HepG2 (cell line): ENCODE data around the gene PIP4K2B. TPM values are rescaled to one million over a fixed set of nuclear protein-coding genes. Genes with fewer than 3 reads are reported as not detected.
A peak's percentile ranks its signal among the peaks of the same experiment; 100 is the strongest.

ENCODE experiments used
- CCDC6 ChIP-seq: sonication (generic); formaldehyde crosslinking; IDR thresholded peaks from 2 replicates; pipeline ENCODE4 v1.8.1; 2022; ENCODE audit warnings: mild to moderate bottlenecking, missing genetic modification reagents, moderate library complexity
- DPF2 ChIP-seq: sonication (generic); formaldehyde crosslinking; IDR thresholded peaks from 2 replicates; pipeline ENCODE4 v1.4.0; 2020; ENCODE audit warnings: mild to moderate bottlenecking, low read depth, missing genetic modification reagents, borderline replicate concordance
- ELF1 ChIP-seq: sonication (generic); formaldehyde crosslinking; IDR thresholded peaks from 2 replicates; pipeline ENCODE4 v1.4.0; 2020; ENCODE audit warnings: missing genetic modification reagents
- ETV6 ChIP-seq: sonication (generic); formaldehyde crosslinking; conservative IDR thresholded peaks from 2 replicates; pipeline ENCODE4 v1.4.0; 2020; ENCODE audit warnings: missing genetic modification reagents
- KDM4B ChIP-seq: sonication (generic); formaldehyde crosslinking; IDR thresholded peaks from 2 replicates; pipeline ENCODE4 v1.4.0; 2020; ENCODE audit warnings: missing genetic modification reagents
- MZF1 ChIP-seq: sonication (generic); formaldehyde crosslinking; IDR thresholded peaks from 2 replicates; pipeline ENCODE4 v1.8.1; 2023; ENCODE audit warnings: mild to moderate bottlenecking, missing genetic modification reagents, borderline replicate concordance
- SAP130 ChIP-seq: IDR thresholded peaks from 2 replicates; pipeline ENCODE4 v1.6.1; 2016; ENCODE audit warnings: low read depth
- SP5 ChIP-seq: IDR thresholded peaks from 2 replicates; pipeline ENCODE4 v1.6.1; 2016; ENCODE audit warnings: low read depth, borderline replicate concordance
- TEAD3 ChIP-seq: optimal IDR thresholded peaks from 2 replicates; pipeline ENCODE3; 2016; ENCODE audit warnings: borderline replicate concordance
- ZNF253 ChIP-seq: sonication (generic); formaldehyde crosslinking; IDR thresholded peaks from 2 replicates; pipeline ENCODE4 v1.8.0; 2022; ENCODE audit warnings: mild to moderate bottlenecking, missing genetic modification reagents, borderline replicate concordance
- ZNF367 ChIP-seq: sonication (generic); formaldehyde crosslinking; IDR thresholded peaks from 2 replicates; pipeline ENCODE4 v1.4.0; 2020; ENCODE audit warnings: missing genetic modification reagents, borderline replicate concordance
- ZNF614 ChIP-seq: IDR thresholded peaks from 2 replicates; pipeline ENCODE4 v1.6.1; 2018; ENCODE audit warnings: missing biosample characterization, missing genetic modification reagents, inconsistent platforms, borderline replicate concordance
- ZNF660 ChIP-seq: sonication (generic); formaldehyde crosslinking; IDR thresholded peaks from 2 replicates; pipeline ENCODE4 v1.5.1; 2020; ENCODE audit warnings: mild to moderate bottlenecking, low read depth, missing genetic modification reagents, borderline replicate concordance
- polyA plus RNA-seq, 8 experiments: library from polyadenylated mRNA; depleted of rRNA in 3 of 8; stranded (reverse) in 7 of 8; unstranded in 1 of 8; fragments of >200 nt; fragmentation: Illumina TruSeq in 4 of 8; extraction: Trizol in 4 of 8; gene quantifications; 2 replicates each; pipeline versions ENCODE4 v1.2.1 to v1.2.3, GENCODE V29; 2011 to 2016; ENCODE audit warnings: low read depth in 4 of 8, missing spikeins in 1 of 8, mixed read lengths in 1 of 8; ENCODE audit not compliant: insufficient read depth in 1 of 8
- total RNA-seq, 5 experiments: library from RNA; depleted of rRNA; stranded (reverse); fragments of >200 nt; fragmentation: Illumina TruSeq; extraction: Trizol; gene quantifications; 2 replicates each; pipeline ENCODE4 v1.2.3, GENCODE V29; 2016; ENCODE audit warnings: low read depth in 1 of 5
- TF ChIP-seq, protein P1 (sequence below): IDR thresholded peaks from 2 replicates; pipeline ENCODE4 v1.6.1; 2016; ENCODE audit warnings: missing genetic modification reagents, missing compliant biosample characterization
- TF ChIP-seq, protein P2 (sequence below): sonication (generic); formaldehyde crosslinking; IDR thresholded peaks from 2 replicates; pipeline ENCODE4 v1.4.0; 2020; ENCODE audit warnings: mild to moderate bottlenecking, missing genetic modification reagents
- TF ChIP-seq, protein P3 (sequence below): sonication (generic); formaldehyde crosslinking; IDR thresholded peaks from 2 replicates; pipeline ENCODE4 v1.4.0; 2020; ENCODE audit warnings: missing genetic modification reagents, borderline replicate concordance

The PIP4K2B gene
- total and polyA plus RNA-seq, 2 of the 13 experiments (the other 11 are each of a cell fraction or from before 2014, with no cell fraction given): 20.4 to 54.0 TPM

DNA sequence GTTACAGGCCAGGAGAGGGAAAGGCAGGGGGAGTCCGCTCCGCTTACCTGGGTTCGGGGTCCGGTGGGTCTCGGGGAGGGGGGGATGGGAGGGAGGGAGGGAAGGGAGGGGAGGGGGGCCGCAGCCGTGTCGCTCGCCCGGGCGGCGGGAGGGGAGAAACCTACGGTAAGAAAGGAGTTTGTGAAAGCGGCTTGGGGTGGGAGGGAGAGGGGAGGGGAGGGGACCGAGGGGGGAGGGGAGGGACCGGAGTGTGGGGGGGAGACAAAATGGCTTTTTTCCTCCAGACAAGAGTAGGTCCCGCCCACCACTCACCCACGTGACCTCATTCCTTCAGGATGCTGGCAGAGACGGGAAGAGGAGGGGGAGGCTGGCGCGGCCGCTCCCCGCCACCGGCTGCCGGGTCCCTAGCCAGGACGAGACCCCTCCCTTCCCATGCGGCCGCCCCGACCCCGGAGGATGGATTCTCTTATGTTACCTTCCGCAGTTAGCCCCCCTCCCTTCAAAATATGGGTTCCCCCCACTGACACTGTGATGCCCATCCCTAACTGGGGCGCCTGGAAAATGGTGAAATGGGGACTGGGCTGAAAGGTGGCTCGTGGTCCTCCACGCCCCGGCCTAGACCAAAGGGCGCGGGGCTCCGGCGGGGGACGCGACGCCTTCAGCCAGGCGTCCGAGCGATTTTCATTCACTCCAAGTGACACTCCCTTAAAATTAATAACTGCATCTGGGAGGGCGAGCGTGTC lies 51.0 kb downstream of the PIP4K2B start, which contains the start of gene PCGF2 (continued):
- TF ChIP-seq, protein P1, sequence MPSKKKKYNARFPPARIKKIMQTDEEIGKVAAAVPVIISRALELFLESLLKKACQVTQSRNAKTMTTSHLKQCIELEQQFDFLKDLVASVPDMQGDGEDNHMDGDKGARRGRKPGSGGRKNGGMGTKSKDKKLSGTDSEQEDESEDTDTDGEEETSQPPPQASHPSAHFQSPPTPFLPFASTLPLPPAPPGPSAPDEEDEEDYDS (CRISPR knock-in tag): no peak
- no peak for TF ChIP-seq KDM4B
- TF ChIP-seq ZNF660 (CRISPR knock-in tag): no peak
- TF ChIP-seq, protein P2, sequence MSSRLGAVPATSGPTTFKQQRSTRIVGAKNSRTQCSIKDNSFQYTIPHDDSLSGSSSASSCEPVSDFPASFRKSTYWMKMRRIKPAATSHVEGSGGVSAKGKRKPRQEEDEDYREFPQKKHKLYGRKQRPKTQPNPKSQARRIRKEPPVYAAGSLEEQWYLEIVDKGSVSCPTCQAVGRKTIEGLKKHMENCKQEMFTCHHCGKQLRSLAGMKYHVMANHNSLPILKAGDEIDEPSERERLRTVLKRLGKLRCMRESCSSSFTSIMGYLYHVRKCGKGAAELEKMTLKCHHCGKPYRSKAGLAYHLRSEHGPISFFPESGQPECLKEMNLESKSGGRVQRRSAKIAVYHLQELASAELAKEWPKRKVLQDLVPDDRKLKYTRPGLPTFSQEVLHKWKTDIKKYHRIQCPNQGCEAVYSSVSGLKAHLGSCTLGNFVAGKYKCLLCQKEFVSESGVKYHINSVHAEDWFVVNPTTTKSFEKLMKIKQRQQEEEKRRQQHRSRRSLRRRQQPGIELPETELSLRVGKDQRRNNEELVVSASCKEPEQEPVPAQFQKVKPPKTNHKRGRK (CRISPR knock-in tag): no peak
- TF ChIP-seq CCDC6: 0 out of 2 replicates have a peak, but pooled peaks have one; percentile 16
- no peak for TF ChIP-seq ZNF253 (CRISPR knock-in tag)
- peak; percentile 70 for TF ChIP-seq SAP130 (CRISPR knock-in tag)
- no peak for TF ChIP-seq ZNF614 (CRISPR knock-in tag)
- TF ChIP-seq ELF1 (CRISPR knock-in tag): 0 out of 2 replicates have a peak, but pooled peaks have one; percentile 13
- TF ChIP-seq, protein P3, sequence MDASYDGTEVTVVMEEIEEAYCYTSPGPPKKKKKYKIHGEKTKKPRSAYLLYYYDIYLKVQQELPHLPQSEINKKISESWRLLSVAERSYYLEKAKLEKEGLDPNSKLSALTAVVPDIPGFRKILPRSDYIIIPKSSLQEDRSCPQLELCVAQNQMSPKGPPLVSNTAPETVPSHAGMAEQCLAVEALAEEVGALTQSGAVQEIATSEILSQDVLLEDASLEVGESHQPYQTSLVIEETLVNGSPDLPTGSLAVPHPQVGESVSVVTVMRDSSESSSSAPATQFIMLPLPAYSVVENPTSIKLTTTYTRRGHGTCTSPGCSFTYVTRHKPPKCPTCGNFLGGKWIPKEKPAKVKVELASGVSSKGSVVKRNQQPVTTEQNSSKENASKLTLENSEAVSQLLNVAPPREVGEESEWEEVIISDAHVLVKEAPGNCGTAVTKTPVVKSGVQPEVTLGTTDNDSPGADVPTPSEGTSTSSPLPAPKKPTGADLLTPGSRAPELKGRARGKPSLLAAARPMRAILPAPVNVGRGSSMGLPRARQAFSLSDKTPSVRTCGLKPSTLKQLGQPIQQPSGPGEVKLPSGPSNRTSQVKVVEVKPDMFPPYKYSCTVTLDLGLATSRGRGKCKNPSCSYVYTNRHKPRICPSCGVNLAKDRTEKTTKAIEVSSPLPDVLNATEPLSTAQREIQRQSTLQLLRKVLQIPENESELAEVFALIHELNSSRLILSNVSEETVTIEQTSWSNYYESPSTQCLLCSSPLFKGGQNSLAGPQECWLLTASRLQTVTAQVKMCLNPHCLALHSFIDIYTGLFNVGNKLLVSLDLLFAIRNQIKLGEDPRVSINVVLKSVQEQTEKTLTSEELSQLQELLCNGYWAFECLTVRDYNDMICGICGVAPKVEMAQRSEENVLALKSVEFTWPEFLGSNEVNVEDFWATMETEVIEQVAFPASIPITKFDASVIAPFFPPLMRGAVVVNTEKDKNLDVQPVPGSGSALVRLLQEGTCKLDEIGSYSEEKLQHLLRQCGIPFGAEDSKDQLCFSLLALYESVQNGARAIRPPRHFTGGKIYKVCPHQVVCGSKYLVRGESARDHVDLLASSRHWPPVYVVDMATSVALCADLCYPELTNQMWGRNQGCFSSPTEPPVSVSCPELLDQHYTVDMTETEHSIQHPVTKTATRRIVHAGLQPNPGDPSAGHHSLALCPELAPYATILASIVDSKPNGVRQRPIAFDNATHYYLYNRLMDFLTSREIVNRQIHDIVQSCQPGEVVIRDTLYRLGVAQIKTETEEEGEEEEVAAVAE: no peak
- TF ChIP-seq DPF2 (CRISPR knock-in tag): no peak
- TF ChIP-seq ETV6: 0 out of 2 replicates have a peak, but pooled peaks have one; percentile 29
- TF ChIP-seq TEAD3 (CRISPR knock-in tag): peak; percentile 68
- TF ChIP-seq SP5 (CRISPR knock-in tag): 0 out of 2 replicates have a peak, but pooled peaks have one; percentile 42
- no peak for TF ChIP-seq ZNF367 (CRISPR knock-in tag)
- TF ChIP-seq MZF1 (CRISPR knock-in tag): 0 out of 2 replicates have a peak, but pooled peaks have one; percentile 62
